GM21367 (cell line): ENCODE data around the gene AKR1D1.

Experiments
- ATAC-seq: cut with Tn5 transposase; IDR thresholded peaks from one replicate; pipeline ENCODE4 v1.9.1; 2021; ENCODE audit not compliant: unreplicated experiment

Gene AKR1D1

DNA sequence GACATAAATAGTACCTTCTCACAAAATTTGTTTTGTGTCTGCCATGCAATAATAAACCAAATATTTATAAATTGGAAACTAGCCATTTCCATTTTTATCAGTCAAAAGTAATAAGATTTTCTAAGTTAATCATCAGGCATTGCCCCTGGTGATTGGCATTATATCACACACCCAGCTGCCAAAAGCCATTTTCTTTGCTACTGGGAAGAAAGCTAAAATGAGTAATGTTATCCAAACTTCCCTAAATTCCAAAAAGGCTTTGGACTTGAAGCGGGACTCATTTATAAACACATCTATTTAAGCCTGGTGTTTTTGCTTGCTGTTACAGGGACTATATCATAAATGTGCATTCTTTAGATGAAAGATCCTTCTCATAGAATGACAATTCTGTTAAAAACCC, 86.0 kb downstream of the AKR1D1 start:
- ATAC-seq, result no peak

DNA sequence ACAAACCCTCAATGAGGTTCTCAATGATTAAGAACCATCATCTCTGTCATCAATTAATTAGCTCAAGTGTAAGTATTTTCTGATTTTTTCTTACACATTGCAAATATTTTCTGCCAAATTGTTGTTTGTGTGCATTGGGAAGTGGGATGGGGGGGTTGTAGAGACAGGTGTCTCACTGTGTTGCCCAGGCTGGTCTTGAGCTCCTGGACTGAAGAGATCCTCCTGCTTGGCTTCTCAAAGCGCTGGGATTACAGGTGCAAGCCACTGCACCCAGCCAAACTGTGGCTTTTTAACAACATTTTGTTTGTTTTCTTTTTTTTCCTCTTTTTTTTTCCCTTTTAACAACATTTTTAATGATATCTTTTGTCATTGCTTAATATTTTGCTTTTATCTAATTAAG, 87.5 kb downstream of the AKR1D1 start:
- no peak for ATAC-seq

DNA sequence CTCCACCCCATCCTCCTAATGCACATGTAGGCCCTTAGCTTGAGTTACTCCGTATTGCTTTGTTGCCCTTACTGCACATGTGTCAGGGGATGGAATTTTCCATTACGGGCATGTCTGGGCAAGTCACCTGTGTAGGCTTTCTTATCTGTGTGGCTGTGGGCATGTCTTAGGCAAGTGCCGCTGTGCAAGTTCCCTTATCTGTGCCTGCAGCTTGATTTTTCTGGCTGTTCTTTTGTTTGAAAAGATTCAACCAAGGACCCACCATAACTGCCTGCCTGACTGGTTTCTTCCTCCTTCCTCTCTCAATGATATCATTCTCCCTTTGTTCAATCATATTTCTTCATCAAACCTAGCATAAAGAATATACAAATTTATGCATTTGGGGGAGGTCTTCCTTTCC, 88.5 kb downstream of the AKR1D1 start:
- no peak for ATAC-seq

GRCh38 chr7:138166681-138167080, 90.4 kb downstream of the AKR1D1 start:
- no peak for ATAC-seq

DNA sequence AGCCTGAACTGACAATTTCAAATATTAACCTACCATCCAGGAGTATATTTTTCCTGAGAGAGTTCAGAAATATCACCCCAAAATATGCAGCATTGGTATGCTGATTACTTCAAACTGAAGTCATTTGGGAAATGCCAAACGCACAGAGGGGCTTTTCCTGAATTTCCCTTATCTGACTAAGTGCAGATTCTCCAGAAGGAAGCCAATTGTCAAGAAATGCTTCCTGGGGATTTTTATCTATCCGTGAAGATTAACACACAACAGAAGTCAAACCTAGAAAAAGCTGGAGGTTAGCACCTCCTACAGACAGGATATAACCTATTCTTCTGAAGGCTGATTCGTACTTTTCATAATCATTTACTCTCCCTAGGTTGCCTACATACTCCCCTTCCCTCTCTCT, 91.0 kb downstream of the AKR1D1 start:
- no peak for ATAC-seq

DNA sequence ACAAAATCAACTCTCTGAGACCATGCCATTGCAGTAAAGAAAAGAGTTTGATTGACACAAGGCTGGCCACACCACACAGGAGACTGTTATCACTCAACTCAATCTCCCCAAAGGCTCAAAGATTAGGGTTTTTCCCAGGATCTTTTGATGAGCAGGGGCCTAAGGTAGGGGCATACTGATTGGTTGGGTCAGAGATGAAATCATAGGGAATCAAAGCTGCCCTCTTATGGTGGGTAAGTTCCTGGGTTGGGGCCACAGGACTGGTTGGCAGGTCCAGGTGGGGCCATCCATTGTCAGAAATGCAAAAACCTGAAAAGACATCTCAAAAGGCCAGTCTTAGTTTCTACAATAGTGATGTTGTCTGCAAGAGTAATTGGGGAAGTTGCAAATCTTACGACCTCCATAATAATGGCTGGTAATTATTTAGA, 91.6 kb downstream of the AKR1D1 start:
- no peak for ATAC-seq
